GM19397 (cell line): ENCODE results near the gene KRTAP2-2.
"Not testable (repeated sequence)": the region's sequence is repeated elsewhere in the genome, so short reads cannot be mapped to it uniquely, and the experiment has no call there.

Source experiments
- ATAC-seq: cut with Tn5 transposase; IDR thresholded peaks from one replicate; pipeline ENCODE4 v1.9.1; 2021; ENCODE audit warnings: mild to moderate bottlenecking, moderate library complexity; ENCODE audit not compliant: unreplicated experiment

Gene KRTAP2-2

GRCh38 chr17:41055130-41055529 lies at the start of gene KRTAP2-2:
TSS of gene KRTAP2-2 (minus strand) at chr17:41055230. CDS start at chr17:41055211, 19 bp downstream.
- not testable (repeated sequence) for ATAC-seq

- not testable (repeated sequence) for ATAC-seq
Observed at GRCh38 chr17:41104386-41105038, 49.5 kb upstream of the KRTAP2-2 start.

GRCh38 chr17:41103896-41104295 lies 48.9 kb upstream of the KRTAP2-2 start:
- no peak for ATAC-seq

- ATAC-seq, result no peak
Observed at GRCh38 chr17:41101586-41102259, 46.7 kb upstream of the KRTAP2-2 start, which contains the start of gene KRTAP4-16. TSS of gene KRTAP4-16 (minus strand) at chr17:41102209. CDS start at chr17:41102209, 0 bp downstream.

- ATAC-seq, result not testable (repeated sequence)
Observed at GRCh38 chr17:41099682-41100480, 44.9 kb upstream of the KRTAP2-2 start.

- ATAC-seq, result no peak
Observed at GRCh38 chr17:41098481-41098880, 43.5 kb upstream of the KRTAP2-2 start.

GRCh38 chr17:41098042-41098441 lies 43.0 kb upstream of the KRTAP2-2 start, which contains the start of gene KRTAP4-8:
TSS of gene KRTAP4-8 (minus strand) at chr17:41098142. CDS start at chr17:41098084, 58 bp downstream.
- no peak for ATAC-seq

GRCh38 chr17:41096055-41096454 lies 41.0 kb upstream of the KRTAP2-2 start:
- no peak for ATAC-seq

- not testable (repeated sequence) for ATAC-seq
Observed at GRCh38 chr17:41088760-41089352, 33.8 kb upstream of the KRTAP2-2 start.

- ATAC-seq, result not testable (repeated sequence)
Observed at GRCh38 chr17:41084100-41084856, 29.2 kb upstream of the KRTAP2-2 start, which contains the start of gene KRTAP4-7. TSS of gene KRTAP4-7 (plus strand) at chr17:41084150. CDS start at chr17:41084207, 57 bp downstream.

GRCh38 chr17:41083427-41083826 lies 28.4 kb upstream of the KRTAP2-2 start:
- not testable (repeated sequence) for ATAC-seq

GRCh38 chr17:41082626-41083025 lies 27.6 kb upstream of the KRTAP2-2 start:
- ATAC-seq, result no peak

GRCh38 chr17:41076788-41077187 lies 21.8 kb upstream of the KRTAP2-2 start:
- no peak for ATAC-seq

- no peak for ATAC-seq
Observed at GRCh38 chr17:41073676-41074075, 18.6 kb upstream of the KRTAP2-2 start.

- no peak for ATAC-seq
Observed at GRCh38 chr17:41071606-41072360, 16.8 kb upstream of the KRTAP2-2 start.

- no peak for ATAC-seq
Observed at GRCh38 chr17:41069031-41069430, 14.0 kb upstream of the KRTAP2-2 start.

GRCh38 chr17:41067281-41067680 lies 12.3 kb upstream of the KRTAP2-2 start:
- no peak for ATAC-seq

GRCh38 chr17:41065829-41066624 lies 11.0 kb upstream of the KRTAP2-2 start, which contains the start of gene KRTAP2-4:
TSS of gene KRTAP2-4 (minus strand) at chr17:41065879. CDS start at chr17:41065845, 34 bp downstream.
- no peak for ATAC-seq
